K562 (cell line): ENCODE data around the gene ATOH8. TPM values are rescaled to one million over a fixed set of nuclear protein-coding genes. Genes with fewer than 3 reads are reported as not detected.

Source experiments
- ATAC-seq: fragments of 200-7000 bp; cut with Tn5 transposase; 3 replicates; pipeline ENCODE4 v1.9.1; 2020; ENCODE audit warnings: moderate library complexity
- BruUV-seq: library from RNA; stranded (reverse); fragments of 400-500 nt; replicated peaks from 2 replicates; lab custom pipeline; 2021; lab: Mats Ljungman, UMichigan
- CTCF ChIA-PET: fragments of 300-600 bp; formaldehyde crosslinking; extraction: SDS; loops from one replicate; lab custom pipeline; 2021; ENCODE audit warnings: low intra/inter-chr PET ratio; lab: Yijun Ruan, JAX
- POLR2A ChIA-PET: fragments of 300-600, 350-650 bp; sonication (Branson Sonifier 250); formaldehyde crosslinking; extraction: SDS; loops from one replicate; lab custom pipeline; 2021; ENCODE audit warnings: antibody characterized with exemption, inconsistent platforms; lab: Yijun Ruan, JAX
- DNase-seq, 4 experiments: peaks; one replicate each; pipeline versions ENCODE4 v3.0.0 to v3.0.0-alpha.2; 2011 to 2018; ENCODE audit warnings: low spot score in 3 of 4, mixed read lengths in 3 of 4; ENCODE audit errors: extremely low read depth in 1 of 4
- FAIRE-seq: peaks from 2 replicates; lab custom pipeline; 2011; peaks lifted over from hg19 to GRCh38; lab: Jason Lieb, UNC
- H2AFZ ChIP-seq: 2 replicates; pipeline ENCODE4 v1.6.0; 2011; ENCODE audit warnings: low read depth, low read length, control low read depth, inconsistent platforms
- H3K27ac ChIP-seq: fragments of 200-600 bp; 3 replicates; pipeline ENCODE4 v1.8.0; 2011; ENCODE audit warnings: low read depth, mild to moderate bottlenecking, control low read depth, inconsistent platforms, low read length, moderate library complexity, mixed read lengths; ENCODE audit errors: extremely low read depth
- H3K27me3 ChIP-seq, 2 experiments: fragments of 300-600 bp in 1 of 2; 2 replicates in 1 of 2; 3 replicates in 1 of 2; pipeline versions ENCODE4 v1.6.0 to v1.8.0; 2011; ENCODE audit warnings: inconsistent platforms in 2 of 2, low read length in 2 of 2, mild to moderate bottlenecking in 1 of 2, mixed read lengths in 1 of 2, moderate library complexity in 1 of 2; ENCODE audit not compliant: control insufficient read depth in 2 of 2, insufficient read depth in 2 of 2
- H3K36me3 ChIP-seq: fragments of 300-600 bp; 3 replicates; pipeline ENCODE4 v1.8.0; 2011; ENCODE audit warnings: mild to moderate bottlenecking, low read length, inconsistent platforms; ENCODE audit not compliant: control insufficient read depth, insufficient read depth
- H3K4me1 ChIP-seq, 2 experiments: fragments of 200-600 bp in 1 of 2; replicated peaks in 1 of 2; 2 replicates in 1 of 2; 3 replicates in 1 of 2; pipeline versions ENCODE4 v1.5.1 to v1.8.0; 2011; ENCODE audit warnings: inconsistent platforms in 2 of 2, low read length in 2 of 2, mild to moderate bottlenecking in 1 of 2, mixed read lengths in 1 of 2, moderate library complexity in 1 of 2; ENCODE audit not compliant: control insufficient read depth in 2 of 2, insufficient read depth in 2 of 2
- H3K4me2 ChIP-seq: 2 replicates; pipeline ENCODE4 v1.6.1; 2011; ENCODE audit warnings: low read length, control low read depth, inconsistent platforms, mixed read lengths; ENCODE audit not compliant: insufficient read depth
- H3K4me3 ChIP-seq: fragments of 200-600 bp; sonication (generic), shearing (Covaris generic); 2 replicates; pipeline ENCODE4 v1.5.1; 2016; ENCODE audit warnings: control low read depth, inconsistent platforms
- H3K79me2 ChIP-seq: fragments of 200-600 bp; 3 replicates; pipeline ENCODE4 v1.8.0; 2011; ENCODE audit warnings: low read length, inconsistent platforms; ENCODE audit not compliant: control insufficient read depth, insufficient read depth
- H3K9ac ChIP-seq, 2 experiments: 2 replicates each; pipeline versions ENCODE4 v1.6.0 to v1.6.1; 2011; ENCODE audit warnings: low read depth in 2 of 2, low read length in 2 of 2, control low read depth in 1 of 2, inconsistent platforms in 1 of 2, mild to moderate bottlenecking in 1 of 2, mixed read lengths in 1 of 2; ENCODE audit not compliant: insufficient read depth in 1 of 2
- H3K9me1 ChIP-seq: one replicate; pipeline ENCODE4 v1.6.0; 2011; ENCODE audit warnings: inconsistent platforms, mild to moderate bottlenecking, low read length, moderate library complexity; ENCODE audit not compliant: control insufficient read depth, insufficient read depth
- H3K9me3 ChIP-seq: replicated peaks from 2 replicates; pipeline ENCODE4 v1.5.1; 2011; ENCODE audit warnings: low read depth, low read length, inconsistent platforms; ENCODE audit not compliant: control insufficient read depth, insufficient read depth
- H4K20me1 ChIP-seq: replicated peaks from 2 replicates; pipeline ENCODE4 v1.6.1; 2011; ENCODE audit warnings: low read length, inconsistent platforms, mixed read lengths; ENCODE audit not compliant: control insufficient read depth, insufficient read depth
- CEBPG ChIP-seq, 3 experiments: fragments of 200-800 bp in 1 of 3; sonication (Bioruptor generic) in 1 of 3; sonication (generic) in 1 of 3; formaldehyde crosslinking in 1 of 3; IDR thresholded peaks in 2 of 3; conservative IDR thresholded peaks in 1 of 3; 2 replicates each; pipeline versions ENCODE4 v1.6.1 to v1.8.0; 2016 to 2022; ENCODE audit warnings: missing compliant biosample characterization in 2 of 3, missing genetic modification characterization in 2 of 3, mild to moderate bottlenecking in 1 of 3, missing genetic modification reagents in 1 of 3
- ELF1 ChIP-seq: fragments of 200-800 bp; sonication (Bioruptor generic); IDR thresholded peaks from 2 replicates; pipeline ENCODE4 v1.6.1; 2016; ENCODE audit warnings: missing genetic modification characterization, missing compliant biosample characterization
- FOXO4 ChIP-seq: fragments of 450-650 bp; formaldehyde crosslinking; IDR thresholded peaks from 2 replicates; pipeline ENCODE4 v1.4.0; 2020; ENCODE audit warnings: mild to moderate bottlenecking, moderate library complexity
- KAT8 ChIP-seq: fragments of 450-650 bp; IDR thresholded peaks from 2 replicates; pipeline ENCODE4 v1.6.1; 2016; ENCODE audit warnings: low read depth, mild to moderate bottlenecking
- KLF6 ChIP-seq: fragments of 250-450 bp; sonication (Bioruptor Pico); IDR thresholded peaks from 2 replicates; pipeline ENCODE4 v1.4.0; 2020; ENCODE audit warnings: mild to moderate bottlenecking, moderate library complexity, borderline replicate concordance
- PCBP1 ChIP-seq: fragments of 200-400 bp; formaldehyde crosslinking; IDR thresholded peaks from 2 replicates; pipeline ENCODE4 v1.6.1; 2018; ENCODE audit warnings: mild to moderate bottlenecking, low read depth, low read length; ENCODE audit not compliant: poor library complexity, severe bottlenecking
- POU5F1 ChIP-seq: fragments of 150-350 bp; IDR thresholded peaks from 2 replicates; pipeline ENCODE4 v1.6.1; 2014; ENCODE audit warnings: borderline replicate concordance, low read length, low read depth, mild to moderate bottlenecking; ENCODE audit not compliant: partially characterized antibody
- SPI1 ChIP-seq: IDR thresholded peaks from 2 replicates; pipeline ENCODE4 v1.6.1; 2011; ENCODE audit warnings: low read depth, low read length, control low read depth, borderline replicate concordance
- TRIM28 ChIP-seq: fragments of 450-650 bp; IDR thresholded peaks from 2 replicates; pipeline ENCODE4 v1.6.1; 2017
- ZKSCAN1 ChIP-seq: fragments of 150-350 bp; IDR thresholded peaks from 2 replicates; pipeline ENCODE4 v1.6.1; 2016; ENCODE audit warnings: low read depth, low read length
- ZNF140 ChIP-seq: fragments of 250-450 bp; sonication (Bioruptor Pico); IDR thresholded peaks from 2 replicates; pipeline ENCODE4 v1.8.0; 2021; ENCODE audit warnings: moderate library complexity, mild to moderate bottlenecking, inconsistent platforms
- ZNF507 ChIP-seq: conservative IDR thresholded peaks from 2 replicates; pipeline ENCODE4 v1.6.1; 2017; ENCODE audit warnings: missing genetic modification characterization, missing compliant biosample characterization
- WGBS: fragments of 100-300 bp; shearing (Covaris generic); methylation state at CpG from one replicate; pipeline ENCODE4 v1.1.6; 2016; ENCODE audit warnings: low coverage, mixed read lengths; ENCODE audit not compliant: insufficient coverage; ENCODE audit errors: missing lambda C conversion rate; 5-methylcytosine and 5-hydroxymethylcytosine counted together
- in situ Hi-C: fragments of 300-500 bp; cut with MboI; formaldehyde crosslinking; loops from 4 replicates; pipeline ENCODE4 v1.15.0; 2018; ENCODE audit warnings: inconsistent platforms, mixed read lengths
- intact Hi-C: fragments of 100-400 bp; cut with micrococcal nuclease; formaldehyde crosslinking; loops from 2 replicates; pipeline ENCODE4 v1.14.2; 2022
- polyA plus RNA-seq, 8 experiments: library from polyadenylated mRNA; depleted of rRNA in 4 of 8; stranded (reverse) in 5 of 8; unstranded in 3 of 8; fragments of >200 nt; fragmentation: Nextera tagmentation in 2 of 8; fragmentation: Illumina TruSeq in 1 of 8; extraction: Ambion mirVana in 2 of 8; extraction: Trizol in 1 of 8; gene quantifications; 2 replicates each; pipeline versions ENCODE4 v1.2.1 to v1.2.3, GENCODE V29; 2011 to 2014; ENCODE audit warnings: inconsistent platforms in 1 of 8, missing spikeins in 1 of 8
- total RNA-seq, 7 experiments: library from RNA; depleted of rRNA in 6 of 7; stranded (reverse); fragments of >200 nt in 6 of 7; fragmentation: Illumina TruSeq in 2 of 7; extraction: Trizol in 2 of 7; gene quantifications; 2 replicates each; pipeline versions ENCODE4 v1.2.1 to v1.2.3, GENCODE V29; 2011 to 2021; ENCODE audit warnings: low replicate concordance in 1 of 7

ATOH8 gene
- total and polyA plus RNA-seq, 9 of the 15 experiments (the other 6 are each of a cell fraction or from before 2014, with no cell fraction given): not detected

- Histone ChIP-seq H3K9me3 (no peaks in the 10 kb centered on the region), H3K27ac (no peak overlapping the region), H3K4me1 (peaks cover 0 to 11% of the 10 kb centered on the region in 2 experiments; a peak in 2 of 5 replicates), H3K4me3 (no peak overlapping the region), H3K36me3 (no peaks in the 10 kb centered on the region), H3K27me3 (peaks cover 57 to 87% of the 10 kb centered on the region in 2 experiments), H3K9me1 (no peaks in the 10 kb centered on the region), H4K20me1 (peaks cover 25% of the 10 kb centered on the region), H3K79me2 (no peaks in the 10 kb centered on the region), H2AFZ (no peak overlapping the region), H3K4me2 (no peak overlapping the region), H3K9ac (peak overlapping the region in 1 of 2 experiments; percentile 33; a peak in 2 of 4 replicates)
- intact Hi-C loops (no loop called here), in situ Hi-C loops (no loop called here)
- CTCF ChIA-PET: interaction anchor here (0.7 to 2.1 kb wide), 4 partner anchors 49 to 330 kb away, joined by 3 to 10 read pairs (median 4); no protein-coding TSS in a partner anchor
- 2% methylated on average over 6 of the region's 7 CpGs for WGBS
- no peak for TF ChIP-seq KLF6
- TF ChIP-seq SPI1: no peak
- TF ChIP-seq CEBPG (CRISPR knock-in tag; IDR thresholded peaks at IDR 0.05): no peak
- no peak for TF ChIP-seq CEBPG (tag; conservative IDR thresholded peaks at IDR 0.05 in 1 of 2, IDR thresholded peaks at IDR 0.05 in 1 of 2)
- no peak for TF ChIP-seq ZNF140 (CRISPR knock-in tag)
- TF ChIP-seq TRIM28: no peak
- TF ChIP-seq FOXO4 (CRISPR knock-in tag): no peak
- no peak for TF ChIP-seq ELF1 (tag)
- TF ChIP-seq ZNF507 (tag): no peak
- no peak for TF ChIP-seq PCBP1
- no peak for TF ChIP-seq POU5F1
- TF ChIP-seq KAT8: no peak
- TF ChIP-seq ZKSCAN1: no peak
- FAIRE-seq: no peak
- DNase-seq: no peak
- POLR2A ChIA-PET: interaction anchor here (0.6 to 1.3 kb wide), 5 partner anchors 12 to 365 kb away, joined by 3 to 4 read pairs (median 3); no protein-coding TSS in a partner anchor
- ATAC-seq: no peak
- no TSS peak for BruUV-seq
Observed at GRCh38 chr2:85748985-85749875, 4.6 kb upstream of the ATOH8 start.
